HT-29 (cell line): Measurements from ENCODE around the gene SUSD3. TPM values are rescaled to one million over a fixed set of nuclear protein-coding genes. Genes with fewer than 3 reads are reported as not detected.

Source experiments
- DNase-seq: peaks from one replicate; pipeline ENCODE4 v3.0.0-alpha.2; 2015; ENCODE audit warnings: low spot score
- total RNA-seq: library from RNA; depleted of rRNA; stranded (reverse); fragments of >200 nt; shearing (Covaris generic); gene quantifications from 2 replicates; pipeline ENCODE4 v1.2.3, GENCODE V29; 2014

Gene SUSD3
- total RNA-seq, 1 experiment from 2014 or later: 4.5 TPM

GRCh38 chr9:93121316-93122241 is 63.1 kb downstream of the SUSD3 start:
- no peak for DNase-seq

GRCh38 chr9:93122721-93123221 is 64.3 kb downstream of the SUSD3 start:
- no peak for DNase-seq

GRCh38 chr9:93123561-93124283 is 65.2 kb downstream of the SUSD3 start:
- no peak for DNase-seq

GRCh38 chr9:93124793-93125192 is 66.3 kb downstream of the SUSD3 start:
- no peak for DNase-seq

- DNase-seq: no peak
Observed at GRCh38 chr9:93125331-93125894, 66.9 kb downstream of the SUSD3 start.

- no peak for DNase-seq
Observed at GRCh38 chr9:93126151-93126781, 67.8 kb downstream of the SUSD3 start.

- peak; percentile 16 for DNase-seq
Observed at GRCh38 chr9:93126825-93127368, 68.4 kb downstream of the SUSD3 start.

GRCh38 chr9:93127395-93127911 is 69.0 kb downstream of the SUSD3 start:
- no peak for DNase-seq

- no peak for DNase-seq
Observed at GRCh38 chr9:93128011-93128714, 69.7 kb downstream of the SUSD3 start.

- DNase-seq: no peak
Observed at GRCh38 chr9:93128715-93129224, 70.3 kb downstream of the SUSD3 start.

GRCh38 chr9:93129286-93129685 is 70.8 kb downstream of the SUSD3 start:
- no peak for DNase-seq

- no peak for DNase-seq
Observed at GRCh38 chr9:93129691-93130500, 71.4 kb downstream of the SUSD3 start.

- DNase-seq: no peak
Observed at GRCh38 chr9:93130861-93131481, 72.5 kb downstream of the SUSD3 start.

GRCh38 chr9:93131599-93132286 is 73.2 kb downstream of the SUSD3 start:
- no peak for DNase-seq

- no peak for DNase-seq
Observed at GRCh38 chr9:93132287-93132927, 73.9 kb downstream of the SUSD3 start.

GRCh38 chr9:93132946-93133680 is 74.6 kb downstream of the SUSD3 start:
- DNase-seq: peak; percentile 28

GRCh38 chr9:93133681-93134014 is 75.1 kb downstream of the SUSD3 start:
- peak; percentile 50 for DNase-seq
